ENCODE data around the gene SLC5A6. TPM values are rescaled to one million over a fixed set of nuclear protein-coding genes. Genes with fewer than 3 reads are reported as not detected.
"Not testable (repeated sequence)": the region's sequence is repeated elsewhere in the genome, so short reads cannot be mapped to it uniquely, and the experiment has no call there.

SLC5A6 gene
- polyA plus RNA-seq, 4 donors: 19.9 to 48.4 (median 35.2) TPM

- no peak for DNase-seq (ENCODE audit: low read depth in 4 of 4, low spot score in 3 of 4)
Measured at GRCh38 chr2:27177441-27178351, 34.4 kb downstream of the SLC5A6 start.

- not testable (repeated sequence) for DNase-seq (ENCODE audit: low read depth in 4 of 4, low spot score in 3 of 4)
Measured at GRCh38 chr2:27175781-27176180, 36.3 kb downstream of the SLC5A6 start.

- no peak for DNase-seq (ENCODE audit: low read depth in 4 of 4, low spot score in 3 of 4)
Measured at GRCh38 chr2:27175330-27175729, 36.7 kb downstream of the SLC5A6 start.

GRCh38 chr2:27174638-27175037 lies 37.4 kb downstream of the SLC5A6 start:
- DNase-seq (ENCODE audit: low read depth in 4 of 4, low spot score in 3 of 4): no peak

- DNase-seq (ENCODE audit: low read depth in 4 of 4, low spot score in 3 of 4): no peak
Measured at GRCh38 chr2:27171351-27171848, 40.7 kb downstream of the SLC5A6 start.

- no peak for DNase-seq (ENCODE audit: low read depth in 4 of 4, low spot score in 3 of 4)
Measured at GRCh38 chr2:27170581-27171337, 41.3 kb downstream of the SLC5A6 start.

GRCh38 chr2:27164960-27165763 lies 46.9 kb downstream of the SLC5A6 start:
- no peak for DNase-seq (ENCODE audit: low read depth in 4 of 4, low spot score in 3 of 4)

GRCh38 chr2:27162151-27163121 lies 49.6 kb downstream of the SLC5A6 start:
- no peak for DNase-seq (ENCODE audit: low read depth in 4 of 4, low spot score in 3 of 4)

GRCh38 chr2:27160191-27160590 lies 51.9 kb downstream of the SLC5A6 start:
- DNase-seq (ENCODE audit: low read depth in 4 of 4, low spot score in 3 of 4): no peak

- DNase-seq (ENCODE audit: low read depth in 4 of 4, low spot score in 3 of 4): no peak
Measured at GRCh38 chr2:27159271-27159670, 52.8 kb downstream of the SLC5A6 start.

- DNase-seq (ENCODE audit: low read depth in 4 of 4, low spot score in 3 of 4): no peak
Measured at GRCh38 chr2:27158468-27158867, 53.6 kb downstream of the SLC5A6 start.

- DNase-seq (ENCODE audit: low read depth in 4 of 4, low spot score in 3 of 4): no peak
Measured at GRCh38 chr2:27155069-27155520, 57.0 kb downstream of the SLC5A6 start.

- DNase-seq (ENCODE audit: low read depth in 4 of 4, low spot score in 3 of 4): peak in 3 of 4 donors; percentile 10 to 33 (median 16)
Measured at GRCh38 chr2:27154488-27154887, 57.6 kb downstream of the SLC5A6 start.

- DNase-seq (ENCODE audit: low read depth in 4 of 4, low spot score in 3 of 4): no peak
Measured at GRCh38 chr2:27152796-27153464, 59.1 kb downstream of the SLC5A6 start.

GRCh38 chr2:27152102-27152795 lies 59.8 kb downstream of the SLC5A6 start:
- DNase-seq (ENCODE audit: low read depth in 4 of 4, low spot score in 3 of 4): no peak

- no peak for DNase-seq (ENCODE audit: low read depth in 4 of 4, low spot score in 3 of 4)
Measured at GRCh38 chr2:27150639-27151230, 61.3 kb downstream of the SLC5A6 start.

All from left renal pelvis (tissue), 4 donors.